ENCODE results near the gene PNMA6F.

PNMA6F gene

GRCh38 chrX:153310901-153311300, 10.7 kb downstream of the PNMA6F start:
- no peak overlapping the region for H3K4me2 ChIP-seq
- H3K4me1 ChIP-seq (ENCODE audit: low read depth, poor library complexity, severe bottlenecking): no peaks in the 10 kb centered on the region
- H3K27me3 ChIP-seq (ENCODE audit: insufficient read depth, low read depth): no peaks in the 10 kb centered on the region
- TF ChIP-seq CTCF (conservative IDR thresholded peaks at IDR 0.05; ENCODE audit: low read depth, low read length): no peak
- no peak overlapping the region for H3K27ac ChIP-seq
- H2AFZ ChIP-seq (ENCODE audit: low read depth): no peak overlapping the region
- H3K36me3 ChIP-seq (ENCODE audit: insufficient read depth): no peaks in the 10 kb centered on the region
- H4K20me1 ChIP-seq (ENCODE audit: insufficient read depth): no peaks in the 10 kb centered on the region
- no peak overlapping the region for H3K9ac ChIP-seq
- no peak overlapping the region for H3K4me3 ChIP-seq (IDR thresholded peaks at IDR 0.05; ENCODE audit: insufficient read depth, low read depth, low read length)
- no peaks in the 10 kb centered on the region for H3K79me2 ChIP-seq (ENCODE audit: insufficient read depth, low read depth)

GRCh38 chrX:153307276-153308178, 14.0 kb downstream of the PNMA6F start:
- no peak overlapping the region for H3K9ac ChIP-seq
- no peak overlapping the region for H3K27ac ChIP-seq
- no peak overlapping the region for H2AFZ ChIP-seq (ENCODE audit: low read depth)
- no peak for TF ChIP-seq CTCF (conservative IDR thresholded peaks at IDR 0.05; ENCODE audit: low read depth, low read length)
- H3K4me2 ChIP-seq: no peak overlapping the region
- no peaks in the 10 kb centered on the region for H3K4me1 ChIP-seq (ENCODE audit: low read depth, poor library complexity, severe bottlenecking)
- H3K27me3 ChIP-seq (ENCODE audit: insufficient read depth, low read depth): no peaks in the 10 kb centered on the region
- H4K20me1 ChIP-seq (ENCODE audit: insufficient read depth): no peaks in the 10 kb centered on the region
- H3K4me3 ChIP-seq (IDR thresholded peaks at IDR 0.05; ENCODE audit: insufficient read depth, low read depth, low read length): no peak overlapping the region
- no peaks in the 10 kb centered on the region for H3K36me3 ChIP-seq (ENCODE audit: insufficient read depth)
- no peaks in the 10 kb centered on the region for H3K79me2 ChIP-seq (ENCODE audit: insufficient read depth, low read depth)

- no peak for TF ChIP-seq CTCF (conservative IDR thresholded peaks at IDR 0.05; ENCODE audit: low read depth, low read length)
- H2AFZ ChIP-seq (ENCODE audit: low read depth): no peak overlapping the region
- no peaks in the 10 kb centered on the region for H3K36me3 ChIP-seq (ENCODE audit: insufficient read depth)
- H3K4me2 ChIP-seq: no peak overlapping the region
- no peaks in the 10 kb centered on the region for H4K20me1 ChIP-seq (ENCODE audit: insufficient read depth)
- H3K4me3 ChIP-seq (IDR thresholded peaks at IDR 0.05; ENCODE audit: insufficient read depth, low read depth, low read length): no peak overlapping the region
- H3K27me3 ChIP-seq (ENCODE audit: insufficient read depth, low read depth): no peaks in the 10 kb centered on the region
- H3K9ac ChIP-seq: no peak overlapping the region
- H3K27ac ChIP-seq: no peak overlapping the region
- H3K4me1 ChIP-seq (ENCODE audit: low read depth, poor library complexity, severe bottlenecking): no peaks in the 10 kb centered on the region
- no peaks in the 10 kb centered on the region for H3K79me2 ChIP-seq (ENCODE audit: insufficient read depth, low read depth)
Observed at GRCh38 chrX:153306527-153307115, 14.9 kb downstream of the PNMA6F start.

GRCh38 chrX:153305972-153306371, 15.6 kb downstream of the PNMA6F start:
- H3K27ac ChIP-seq: no peak overlapping the region
- no peaks in the 10 kb centered on the region for H3K27me3 ChIP-seq (ENCODE audit: insufficient read depth, low read depth)
- no peaks in the 10 kb centered on the region for H4K20me1 ChIP-seq (ENCODE audit: insufficient read depth)
- no peak overlapping the region for H3K9ac ChIP-seq
- H3K4me1 ChIP-seq (ENCODE audit: low read depth, poor library complexity, severe bottlenecking): no peaks in the 10 kb centered on the region
- H3K4me3 ChIP-seq (IDR thresholded peaks at IDR 0.05; ENCODE audit: insufficient read depth, low read depth, low read length): no peak overlapping the region
- no peak overlapping the region for H2AFZ ChIP-seq (ENCODE audit: low read depth)
- no peak for TF ChIP-seq CTCF (conservative IDR thresholded peaks at IDR 0.05; ENCODE audit: low read depth, low read length)
- no peaks in the 10 kb centered on the region for H3K36me3 ChIP-seq (ENCODE audit: insufficient read depth)
- H3K4me2 ChIP-seq: no peak overlapping the region
- no peaks in the 10 kb centered on the region for H3K79me2 ChIP-seq (ENCODE audit: insufficient read depth, low read depth)

All from KMS-11 (cell line).